CD14-positive monocyte (primary cell): Measurements from ENCODE around the gene B4GALT2. TPM values are rescaled to one million over a fixed set of nuclear protein-coding genes. Genes with fewer than 3 reads are reported as not detected.

Source experiments
- DNase-seq, 3 donors: peaks; one replicate each; pipeline ENCODE4 v3.0.0-alpha.2; 2011 to 2022
- H2AFZ ChIP-seq: 2 replicates; pipeline ENCODE4 v1.6.0; 2012; ENCODE audit warnings: mild to moderate bottlenecking, low read depth, low read length, inconsistent platforms; ENCODE audit not compliant: insufficient read depth, poor library complexity, severe bottlenecking
- H3K27ac ChIP-seq, 2 donors: 1 replicate in 1 of 2; 2 replicates in 1 of 2; pipeline ENCODE4 v1.5.1; 2012 to 2013; ENCODE audit warnings: low read length in 2 of 2, control low read depth in 1 of 2, inconsistent platforms in 1 of 2, low read depth in 1 of 2, mild to moderate bottlenecking in 1 of 2
- H3K27me3 ChIP-seq, 2 donors: one replicate each; pipeline versions ENCODE4 v1.6.0 to v1.6.1; 2011 to 2013; ENCODE audit warnings: low read length in 2 of 2; ENCODE audit not compliant: control insufficient read depth in 2 of 2, insufficient read depth in 2 of 2
- H3K36me3 ChIP-seq, 2 donors: replicated peaks in 1 of 2; 1 replicate in 1 of 2; 2 replicates in 1 of 2; pipeline versions ENCODE4 v1.5.1 to v1.6.1; 2012 to 2013; ENCODE audit warnings: low read length in 2 of 2, control low read depth in 1 of 2, inconsistent platforms in 1 of 2, mild to moderate bottlenecking in 1 of 2; ENCODE audit not compliant: insufficient read depth in 2 of 2, control insufficient read depth in 1 of 2
- H3K4me1 ChIP-seq, 2 donors: 1 replicate in 1 of 2; 2 replicates in 1 of 2; pipeline versions ENCODE4 v1.5.1 to v1.6.1; 2012 to 2013; ENCODE audit warnings: low read length in 2 of 2, control low read depth in 1 of 2, inconsistent platforms in 1 of 2, mild to moderate bottlenecking in 1 of 2, moderate library complexity in 1 of 2; ENCODE audit not compliant: insufficient read depth in 2 of 2, control insufficient read depth in 1 of 2
- H3K4me2 ChIP-seq: replicated peaks from 2 replicates; pipeline ENCODE3; 2012; ENCODE audit warnings: low read length, moderate library complexity, mild to moderate bottlenecking; ENCODE audit not compliant: poor library complexity, severe bottlenecking; ENCODE audit errors: extremely low read depth
- H3K4me3 ChIP-seq, 3 experiments: fragments of 200-600 bp in 1 of 3; sonication (generic) in 1 of 3; replicated peaks in 1 of 3; 1 replicate in 2 of 3; 2 replicates in 1 of 3; pipeline ENCODE4 v1.5.1; 2011 to 2013; ENCODE audit warnings: low read length in 3 of 3, mild to moderate bottlenecking in 3 of 3, control low read depth in 2 of 3, low read depth in 2 of 3, inconsistent platforms in 1 of 3, moderate library complexity in 1 of 3
- H3K79me2 ChIP-seq: 2 replicates; pipeline ENCODE4 v1.6.0; 2012; ENCODE audit warnings: mild to moderate bottlenecking, control low read depth, inconsistent platforms, low read length, moderate library complexity; ENCODE audit not compliant: insufficient read depth
- H3K9ac ChIP-seq: 2 replicates; pipeline ENCODE4 v1.6.0; 2017; ENCODE audit warnings: low read length, mild to moderate bottlenecking; ENCODE audit not compliant: insufficient read depth, poor library complexity, severe bottlenecking
- H3K9me3 ChIP-seq, 2 donors: replicated peaks in 1 of 2; 1 replicate in 1 of 2; 2 replicates in 1 of 2; pipeline versions ENCODE4 v1.5.1 to v1.6.1; 2012 to 2013; ENCODE audit warnings: low read length in 2 of 2, control low read depth in 1 of 2; ENCODE audit not compliant: control insufficient read depth in 1 of 2, insufficient read depth in 1 of 2
- H4K20me1 ChIP-seq: 2 replicates; pipeline ENCODE4 v1.6.0; 2012; ENCODE audit warnings: mild to moderate bottlenecking, low read length, control low read depth, moderate library complexity; ENCODE audit not compliant: insufficient read depth
- H3K27ac Mint-ChIP-seq, 7 donors: one replicate each; pipeline ENCODE4 v1.8.0; 2020; ENCODE audit warnings: mild to moderate bottlenecking in 7 of 7, mixed read lengths in 7 of 7, moderate library complexity in 6 of 7, inconsistent platforms in 2 of 7
- H3K27me3 Mint-ChIP-seq, 3 donors: one replicate each; pipeline ENCODE4 v1.8.0; 2021 to 2022; ENCODE audit warnings: low read depth in 3 of 3, mild to moderate bottlenecking in 3 of 3, mixed read lengths in 3 of 3, moderate library complexity in 3 of 3, inconsistent platforms in 1 of 3
- H3K36me3 Mint-ChIP-seq, 2 donors: one replicate each; pipeline ENCODE4 v1.8.0; 2020; ENCODE audit warnings: mixed read lengths in 2 of 2, inconsistent platforms in 1 of 2, mild to moderate bottlenecking in 1 of 2
- H3K4me1 Mint-ChIP-seq: one replicate; pipeline ENCODE4 v1.8.0; 2020; ENCODE audit warnings: mild to moderate bottlenecking, mixed read lengths
- H3K4me3 Mint-ChIP-seq, 2 donors: one replicate each; pipeline ENCODE4 v1.8.0; 2020; ENCODE audit warnings: mild to moderate bottlenecking in 2 of 2, mixed read lengths in 2 of 2, moderate library complexity in 1 of 2
- H3K9me3 Mint-ChIP-seq, 7 donors: one replicate each; pipeline ENCODE4 v1.8.0; 2020 to 2022; ENCODE audit warnings: mixed read lengths in 7 of 7, mild to moderate bottlenecking in 6 of 7, moderate library complexity in 6 of 7, inconsistent platforms in 2 of 7
- CTCF ChIP-seq: fragments of 200-600 bp; IDR thresholded peaks from one replicate; pipeline ENCODE4 v1.8.0; 2022; ENCODE audit warnings: antibody characterized with exemption, mild to moderate bottlenecking
- WGBS: methylation state at CpG from one replicate; pipeline ENCODE4 v1.1.5; 2013; ENCODE audit warnings: missing lambda C conversion rate; ENCODE audit not compliant: insufficient coverage; 5-methylcytosine and 5-hydroxymethylcytosine counted together
- intact Hi-C, 2 donors: fragments of 100-400 bp; cut with micrococcal nuclease; formaldehyde crosslinking; loops; one replicate each; pipeline versions ENCODE4 v1.15.0 to v1.15.1; 2023
- polyA plus RNA-seq, 3 donors: library from polyadenylated mRNA; depleted of rRNA in 1 of 3; unstranded in 2 of 3; stranded (reverse) in 1 of 3; fragments of 300-500 nt in 2 of 3; fragments of >200 nt in 1 of 3; fragmentation: Illumina TruSeq in 2 of 3; gene quantifications; 1 replicate in 2 of 3; 2 replicates in 1 of 3; pipeline ENCODE4 v1.2.3, GENCODE V29; 2012 to 2021

The B4GALT2 gene
- polyA plus RNA-seq, 3 donors = 0.30 to 0.35 TPM; not detected in 1

- peaks cover 2 to 21% of the 10 kb centered on the region in 2 donors for H3K27me3 ChIP-seq
These were observed 56.9 kb downstream of the B4GALT2 start for GRCh38 chr1:44035726-44036408.

More at GRCh38 chr1:44035726-44036408, 56.9 kb downstream of the B4GALT2 start:
- Histone ChIP-seq H3K4me1 (peaks cover 6% of the 10 kb centered on the region in 2 donors), H3K4me3 (no peak overlapping the region), H3K4me2 (no peak overlapping the region), H2AFZ (no peak overlapping the region), H3K9me3 (no peaks in the 10 kb centered on the region), H3K79me2 (no peaks in the 10 kb centered on the region), H4K20me1 (no peaks in the 10 kb centered on the region), H3K27ac (no peak overlapping the region), H3K36me3 (no peaks in the 10 kb centered on the region), H3K9ac (no peak overlapping the region)
- Mint-ChIP-seq H3K36me3 (peaks cover 0 to 2% of the 10 kb centered on the region in 2 donors), H3K4me1 (peaks cover 13% of the 10 kb centered on the region), H3K27me3 (peaks cover 19 to 26% (median 25%) of the 10 kb centered on the region in 3 donors), H3K27ac (peak overlapping the region in 2 of 7 donors; percentile 30 to 50), H3K9me3 (peaks cover 0 to 4% (median 0%) of the 10 kb centered on the region in 7 donors), H3K4me3 (no peak overlapping the region)
- intact Hi-C loops = loop anchor here in 1 of 2 donors (2.0 to 10.0 kb wide), 2 partner anchors 31 to 271 kb away; no protein-coding TSS in a partner anchor
- DNase-seq = no peak
- WGBS = 76% methylated on average over 5 of the region's 8 CpGs
- TF ChIP-seq CTCF = no peak
